Loucy (cell line): ENCODE results near the gene ANKRD33.

Experiments used
- H2AFZ ChIP-seq: fragments of 200-600 bp; sonication (generic); 2 replicates; pipeline ENCODE4 v1.6.0; 2016; ENCODE audit warnings: antibody characterized with exemption, mild to moderate bottlenecking, low read length, moderate library complexity
- H3F3A ChIP-seq: fragments of 200-600 bp; 2 replicates; pipeline ENCODE4 v1.6.0; 2016; ENCODE audit warnings: antibody characterized with exemption, low read depth, mild to moderate bottlenecking
- H3K27me3 ChIP-seq: fragments of 200-600 bp; sonication (generic); 2 replicates; pipeline ENCODE4 v1.6.1; 2014; ENCODE audit warnings: low read length, mild to moderate bottlenecking; ENCODE audit not compliant: insufficient read depth, poor library complexity, severe bottlenecking
- H3K36me3 ChIP-seq: fragments of 200-600 bp; sonication (generic); 2 replicates; pipeline ENCODE4 v1.6.1; 2016; ENCODE audit warnings: low read length; ENCODE audit not compliant: insufficient read depth
- H3K4me1 ChIP-seq: fragments of 200-600 bp; sonication (generic); 2 replicates; pipeline ENCODE4 v1.5.1; 2014; ENCODE audit warnings: low read length, mild to moderate bottlenecking; ENCODE audit not compliant: insufficient read depth, poor library complexity, severe bottlenecking
- H3K4me2 ChIP-seq: fragments of 200-600 bp; sonication (generic); 2 replicates; pipeline ENCODE4 v1.6.0; 2014; ENCODE audit warnings: antibody characterized with exemption, low read length, low read depth, mild to moderate bottlenecking; ENCODE audit not compliant: poor library complexity, severe bottlenecking
- H3K4me3 ChIP-seq: fragments of 200-600 bp; sonication (generic); 2 replicates; pipeline ENCODE4 v1.5.1; 2014; ENCODE audit warnings: low read length, mild to moderate bottlenecking, mixed read lengths; ENCODE audit not compliant: poor library complexity, severe bottlenecking
- H3K79me2 ChIP-seq: fragments of 200-600 bp; sonication (generic); 2 replicates; pipeline ENCODE4 v1.6.1; 2014; ENCODE audit warnings: low read length; ENCODE audit not compliant: insufficient read depth
- H3K9ac ChIP-seq: fragments of 200-600 bp; sonication (generic); 2 replicates; pipeline ENCODE4 v1.6.0; 2014; ENCODE audit warnings: mild to moderate bottlenecking, low read depth, low read length, moderate library complexity; ENCODE audit not compliant: poor library complexity, severe bottlenecking
- H3K9me2 ChIP-seq: fragments of 200-600 bp; sonication (generic); replicated peaks from 2 replicates; pipeline ENCODE4 v1.6.1; 2016; ENCODE audit warnings: low read depth, low read length, mixed read lengths
- H3K9me3 ChIP-seq: fragments of 200-600 bp; sonication (generic); 2 replicates; pipeline ENCODE4 v1.6.1; 2014; ENCODE audit warnings: mild to moderate bottlenecking, antibody characterized with exemption, low read length, low read depth; ENCODE audit not compliant: insufficient read depth
- H4K20me1 ChIP-seq: fragments of 200-600 bp; sonication (generic); 2 replicates; pipeline ENCODE4 v1.6.0; 2014; ENCODE audit warnings: antibody characterized with exemption, low read length, mild to moderate bottlenecking; ENCODE audit not compliant: insufficient read depth, poor library complexity, severe bottlenecking
- CTCF ChIP-seq: fragments of 200-600 bp; sonication (generic); conservative IDR thresholded peaks from 2 replicates; pipeline ENCODE4 v1.5.1; 2014; ENCODE audit warnings: mild to moderate bottlenecking, antibody characterized with exemption, low read length
- EZH2phosphoT487 ChIP-seq: fragments of 200-600 bp; IDR thresholded peaks from 2 replicates; pipeline ENCODE4 v1.6.1; 2018; ENCODE audit warnings: antibody characterized with exemption, mild to moderate bottlenecking, moderate library complexity, borderline replicate concordance

ANKRD33 gene

DNA sequence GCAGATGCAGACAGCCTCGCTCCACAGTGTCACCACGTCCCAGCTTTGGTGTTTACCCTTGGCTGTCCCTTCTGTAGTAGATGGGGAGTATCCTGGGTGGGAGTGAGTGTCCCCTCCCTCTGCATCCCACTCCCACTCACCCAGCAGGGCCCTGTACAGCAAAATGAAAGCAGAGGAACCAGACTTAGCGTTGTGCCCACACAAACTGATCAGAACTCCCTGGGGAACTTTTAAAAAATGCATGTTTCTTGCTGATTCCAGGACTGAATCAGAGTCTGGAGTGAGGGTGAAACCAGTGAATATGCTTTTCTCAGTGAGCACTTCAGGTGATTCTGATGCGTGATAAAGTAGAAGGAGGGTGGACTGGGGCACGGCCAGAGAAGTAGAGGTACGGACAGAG lies 22.3 kb downstream of the ANKRD33 start:
- Histone ChIP-seq H3K9me2 (no peaks in the 10 kb centered on the region), H3K36me3 (no peaks in the 10 kb centered on the region), H3K9me3 (no peaks in the 10 kb centered on the region), H3K79me2 (no peaks in the 10 kb centered on the region), H3K9ac (peak overlapping the region; percentile 47), H3K4me1 (peaks cover 41% of the 10 kb centered on the region), H3K4me3 (no peak overlapping the region), H3F3A (no peaks in the 10 kb centered on the region), H4K20me1 (no peaks in the 10 kb centered on the region), H3K27me3 (no peaks in the 10 kb centered on the region), H2AFZ (peak overlapping the region; percentile 28; the same call in 1 of the 2 replicates), H3K4me2 (peak overlapping the region; percentile 53)
- no peak for TF ChIP-seq CTCF
- no peak for TF ChIP-seq EZH2phosphoT487

- H3K4me2 ChIP-seq: peak overlapping the region; percentile 53
- peak overlapping the region; percentile 49 for H2AFZ ChIP-seq
- H3K9me3 ChIP-seq: no peaks in the 10 kb centered on the region
- H3K4me3 ChIP-seq: no peak overlapping the region
- H3K4me1 ChIP-seq: peaks cover 37% of the 10 kb centered on the region
- H3K79me2 ChIP-seq: no peaks in the 10 kb centered on the region
- no peaks in the 10 kb centered on the region for H3K27me3 ChIP-seq
- peak overlapping the region; percentile 47 for H3K9ac ChIP-seq
- TF ChIP-seq EZH2phosphoT487 (no peak), CTCF (no peak)
- H4K20me1 ChIP-seq: no peaks in the 10 kb centered on the region
- no peaks in the 10 kb centered on the region for H3F3A ChIP-seq
- no peaks in the 10 kb centered on the region for H3K36me3 ChIP-seq
- no peaks in the 10 kb centered on the region for H3K9me2 ChIP-seq
Measured at GRCh38 chr12:51910691-51911090, 22.8 kb downstream of the ANKRD33 start.

DNA sequence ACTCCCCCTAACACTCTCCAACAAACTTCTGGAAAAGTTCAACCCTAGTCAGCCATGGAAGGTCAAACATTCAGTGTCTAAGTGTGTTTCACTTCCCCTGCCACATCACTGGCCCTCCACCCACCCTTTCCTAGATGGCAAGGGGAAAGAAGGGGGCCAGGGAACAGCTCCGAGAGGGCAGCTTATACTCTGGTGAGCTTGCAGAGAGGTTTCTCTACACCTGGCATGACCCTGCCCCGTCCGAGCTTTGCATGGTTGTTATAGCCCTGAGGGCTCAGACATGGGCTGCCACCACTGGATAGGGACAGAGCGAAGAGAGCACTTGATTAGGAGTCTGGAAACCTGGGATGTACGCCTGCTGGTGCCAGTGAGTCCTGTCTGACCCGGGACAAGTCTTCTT lies 23.4 kb downstream of the ANKRD33 start:
- peaks cover 32% of the 10 kb centered on the region for H3K4me1 ChIP-seq
- peak overlapping the region; percentile 47 for H3K9ac ChIP-seq
- H3K4me2 ChIP-seq: peak overlapping the region; percentile 53
- no peaks in the 10 kb centered on the region for H3K9me3 ChIP-seq
- H3F3A ChIP-seq: no peaks in the 10 kb centered on the region
- no peaks in the 10 kb centered on the region for H3K79me2 ChIP-seq
- no peaks in the 10 kb centered on the region for H3K27me3 ChIP-seq
- H3K4me3 ChIP-seq: no peak overlapping the region
- peak overlapping the region; percentile 49; the same call in 1 of the 2 replicates for H2AFZ ChIP-seq
- H4K20me1 ChIP-seq: no peaks in the 10 kb centered on the region
- no peak for TF ChIP-seq EZH2phosphoT487
- TF ChIP-seq CTCF: no peak
- H3K9me2 ChIP-seq: no peaks in the 10 kb centered on the region
- no peaks in the 10 kb centered on the region for H3K36me3 ChIP-seq
